NCI-H1694 treated with DMSO at 0.1 percent for 48 hours (cell line): ENCODE data around the gene TREML2.
"Not testable (repeated sequence)": the region's sequence is repeated elsewhere in the genome, so short reads cannot be mapped to it uniquely, and the experiment has no call there.

Experiments
- DNase-seq: peaks from one replicate; lab custom pipeline; 2025; lab: John Stamatoyannopoulos, UW

TREML2 gene

GRCh38 chr6:41208439-41209106, 7.6 kb upstream of the TREML2 start:
- no peak for DNase-seq

GRCh38 chr6:41204156-41204555, 3.2 kb upstream of the TREML2 start:
- DNase-seq = no peak

DNA sequence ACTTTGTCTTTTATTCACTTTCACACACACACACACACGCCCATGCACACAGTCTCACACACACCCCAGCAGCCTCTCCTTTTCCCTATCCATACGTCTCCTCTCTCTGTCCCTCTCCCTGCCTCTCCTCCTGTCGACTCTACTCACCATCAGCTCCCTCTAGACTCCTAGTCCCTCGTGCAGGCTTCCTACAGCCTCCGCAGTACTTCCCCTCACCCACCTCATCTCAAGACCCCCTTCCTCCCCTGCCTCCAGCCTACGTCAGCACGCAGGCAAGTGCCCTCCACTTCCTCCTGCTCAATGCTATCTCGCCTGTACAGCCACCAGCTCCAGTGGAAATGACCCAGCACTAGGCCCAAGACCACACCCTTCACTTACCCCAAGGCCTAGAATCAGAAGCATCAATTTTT, 820 bp upstream of the TREML2 start:
- no peak for DNase-seq

DNA sequence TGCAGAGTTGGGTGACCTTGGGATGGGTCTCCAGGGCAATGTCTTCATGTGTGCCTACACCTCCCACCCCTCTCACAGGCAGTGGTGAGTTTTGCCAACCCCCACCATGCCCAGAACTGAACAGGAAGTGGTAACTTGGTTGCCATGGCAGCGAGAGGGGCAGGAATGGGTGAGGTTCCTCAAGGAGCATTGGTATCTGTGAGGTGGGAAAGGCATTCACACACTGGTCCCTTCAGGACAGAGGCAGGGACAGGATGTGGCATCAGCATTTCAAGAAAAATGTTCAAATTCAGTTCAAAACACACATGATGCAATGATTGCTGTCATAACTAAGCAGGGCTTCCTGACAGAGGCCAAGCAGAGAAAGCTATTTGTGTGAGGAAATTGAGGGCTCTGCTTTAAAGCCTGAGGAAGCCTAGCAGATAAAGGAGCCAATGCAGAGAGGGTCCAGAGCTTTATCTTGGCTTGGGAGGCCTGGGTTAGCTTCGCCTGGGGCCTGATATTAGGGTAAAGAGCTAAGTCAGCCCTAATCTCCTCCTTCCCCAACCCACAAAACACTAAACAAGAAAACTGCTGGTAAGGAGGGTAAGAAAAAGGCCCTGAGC, 551 bp downstream of the TREML2 start:
- peak; percentile 1 for DNase-seq

DNA sequence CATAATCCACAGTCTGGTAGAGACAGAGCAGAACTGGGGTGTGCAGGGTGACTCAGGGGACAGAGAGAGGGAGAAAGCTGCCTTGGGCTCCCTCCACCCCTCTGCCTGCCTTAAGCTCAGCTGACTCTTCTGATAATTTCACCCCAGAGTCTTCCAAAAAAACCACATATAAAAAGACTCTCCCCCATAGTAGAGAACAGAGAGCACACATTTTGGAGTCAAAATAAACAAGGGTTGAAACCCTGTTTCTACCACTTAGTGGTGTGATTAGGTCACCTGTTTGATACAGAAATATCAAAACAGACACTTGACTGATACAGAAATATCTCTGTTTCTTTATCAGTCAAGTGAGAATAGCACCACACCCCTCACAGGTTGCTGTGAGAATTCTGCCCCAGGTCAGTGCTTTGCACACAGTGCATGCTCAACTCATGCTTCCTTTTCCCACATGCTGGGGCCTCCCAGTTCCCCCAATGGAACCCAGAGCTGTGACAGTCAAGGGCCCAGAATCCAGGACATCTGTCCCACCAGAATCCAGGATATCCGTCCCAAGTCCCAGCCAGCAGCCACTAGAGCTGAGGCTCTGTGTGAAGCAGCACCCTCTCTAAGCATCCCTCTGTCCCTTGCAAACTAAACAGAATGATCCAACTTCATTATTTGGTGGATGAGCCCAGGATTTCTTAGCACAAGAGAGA, 1.2 kb downstream of the TREML2 start:
- DNase-seq = no peak

- DNase-seq = no peak
Measured at GRCh38 chr6:41197234-41197633, 3.7 kb downstream of the TREML2 start.

GRCh38 chr6:41194386-41194785, 6.6 kb downstream of the TREML2 start:
- DNase-seq = no peak

DNA sequence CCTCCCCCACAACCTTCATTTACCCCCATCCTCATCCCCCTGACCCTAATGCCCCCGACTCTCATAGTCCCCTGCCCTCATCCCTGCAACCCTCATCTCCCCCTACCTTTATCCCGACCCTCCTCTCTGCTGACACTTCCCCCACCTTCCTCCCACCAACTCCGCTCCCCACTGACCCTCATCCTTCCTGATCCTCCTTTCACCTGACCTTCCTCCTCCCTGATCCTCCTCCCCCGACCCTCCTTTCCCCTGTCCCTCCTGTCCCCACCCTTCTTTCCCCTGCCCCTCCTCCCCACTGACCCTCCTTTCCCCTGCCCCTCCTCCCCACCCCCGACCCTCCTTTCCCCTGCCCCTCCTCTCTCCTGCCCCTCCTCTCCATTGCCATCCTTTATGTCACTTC, 7.1 kb downstream of the TREML2 start:
- no peak for DNase-seq

DNA sequence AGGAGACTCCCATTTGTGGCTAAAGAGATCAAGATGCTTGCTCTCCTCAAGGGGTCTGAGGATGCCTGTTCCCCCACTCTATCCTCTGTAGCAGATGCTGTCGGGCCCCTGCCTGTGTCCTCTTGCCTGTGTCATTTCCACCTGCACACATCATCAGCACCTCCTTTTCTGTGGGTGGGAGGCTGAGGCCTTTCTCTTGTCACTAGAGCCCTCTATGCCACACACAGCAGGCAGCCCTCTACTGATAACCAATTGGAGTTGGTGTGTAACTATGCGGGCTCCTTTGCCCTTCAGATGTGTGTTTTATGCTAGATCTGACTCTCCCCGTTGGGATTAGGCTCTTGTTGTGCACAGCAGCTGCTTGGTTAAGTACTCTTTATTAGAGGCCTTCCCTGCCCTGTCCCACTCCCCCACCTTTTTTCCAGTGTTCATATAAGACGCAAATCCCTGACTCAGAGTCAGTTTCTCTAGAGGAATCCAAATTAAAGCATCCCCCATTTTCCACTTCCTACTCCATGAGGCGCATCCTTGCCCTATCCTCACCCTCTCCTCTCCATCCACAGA, 7.7 kb downstream of the TREML2 start:
- no peak for DNase-seq

GRCh38 chr6:41191569-41191968, 9.4 kb downstream of the TREML2 start:
- no peak for DNase-seq

DNA sequence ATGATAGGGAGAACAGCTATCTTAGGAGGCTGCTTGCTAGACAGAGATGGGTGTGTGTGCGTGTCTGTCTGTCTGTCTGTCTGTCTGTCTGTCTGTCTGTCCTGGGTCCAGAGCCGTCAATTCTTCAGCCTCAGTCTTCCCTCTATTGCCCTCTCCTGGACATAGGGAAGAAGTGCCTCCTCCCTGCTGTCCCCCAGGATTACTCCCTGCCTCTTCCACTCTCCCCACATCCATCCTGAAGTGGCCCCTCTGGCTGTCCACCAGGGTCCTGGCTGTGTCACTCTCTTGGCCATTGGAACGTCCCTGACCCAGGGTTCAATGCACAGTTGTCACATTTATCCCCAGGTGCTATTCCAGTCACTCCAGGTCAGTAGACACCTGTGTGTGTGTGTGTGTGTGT, 10.2 kb downstream of the TREML2 start:
- no peak for DNase-seq

DNA sequence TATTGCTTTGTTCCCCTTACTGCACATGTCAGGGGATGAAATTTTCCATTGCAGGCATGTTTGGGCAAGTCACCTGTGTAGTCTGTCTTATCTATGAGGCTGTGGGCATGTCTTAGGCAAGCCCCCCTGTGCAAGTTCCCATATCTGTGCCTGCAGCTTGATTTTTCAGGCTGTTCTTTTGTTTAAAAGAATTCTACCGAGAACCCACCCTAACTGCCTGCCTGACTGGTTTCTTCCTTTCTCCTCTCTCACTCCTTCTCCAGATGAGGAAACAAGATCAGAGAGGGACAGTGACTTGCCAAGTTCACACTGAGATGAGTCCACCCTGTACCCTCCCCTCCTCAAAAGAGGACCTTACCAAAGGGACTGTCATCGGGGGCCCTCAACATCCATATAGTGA, 11.0 kb downstream of the TREML2 start:
- no peak for DNase-seq

- DNase-seq = not testable (repeated sequence)
Measured at GRCh38 chr6:41189046-41189445, 11.9 kb downstream of the TREML2 start.

DNA sequence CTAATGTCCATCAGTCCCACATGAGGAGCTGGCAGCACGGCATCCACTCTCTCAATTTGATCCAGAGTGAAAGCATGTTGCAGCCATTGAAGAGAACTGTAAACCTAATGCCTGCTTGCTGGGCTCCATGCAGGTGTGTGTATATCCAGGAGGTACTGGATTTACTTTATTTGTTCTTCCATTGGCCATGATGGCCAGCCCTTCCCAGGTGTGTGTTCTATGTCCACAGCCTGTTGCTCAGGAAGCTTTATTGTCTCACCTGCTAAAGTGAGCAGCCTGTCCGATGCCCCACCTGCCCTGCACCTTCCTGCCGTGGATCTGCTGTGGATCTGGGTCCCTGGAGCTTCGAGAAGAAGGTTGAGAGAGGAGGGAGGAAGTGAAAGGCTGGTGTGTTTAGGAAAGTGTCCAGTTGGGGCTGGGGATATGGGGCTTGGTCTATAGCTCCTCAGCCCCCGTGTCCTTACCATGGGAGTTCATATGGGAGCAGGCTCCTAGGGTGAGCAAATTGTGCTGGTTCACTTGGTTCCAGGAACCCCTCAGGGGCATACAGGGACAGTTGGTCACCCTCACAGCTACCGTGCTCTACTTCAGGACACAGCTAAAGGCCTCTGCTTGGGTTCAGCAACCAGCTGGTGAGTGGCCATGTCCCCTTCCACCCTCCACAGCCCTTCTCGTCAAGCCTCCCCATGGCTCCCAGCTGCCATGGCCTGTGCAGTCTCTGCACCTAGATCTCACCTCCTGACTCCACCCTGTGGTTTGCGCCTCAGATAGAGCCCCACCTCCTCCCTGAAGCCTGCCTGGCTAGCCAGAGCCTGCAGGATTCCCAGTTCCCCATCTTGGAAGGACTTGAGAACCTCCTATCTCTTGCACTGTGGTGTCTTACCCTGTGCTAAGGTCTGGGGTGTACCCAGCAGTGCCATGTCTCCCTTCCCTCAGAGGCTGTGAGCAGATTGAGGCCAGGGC, 12.7 kb downstream of the TREML2 start:
- DNase-seq = no peak

- DNase-seq = no peak
Measured at GRCh38 chr6:41186031-41186562, 14.9 kb downstream of the TREML2 start.

GRCh38 chr6:41184761-41185160, 16.2 kb downstream of the TREML2 start:
- DNase-seq = no peak

DNA sequence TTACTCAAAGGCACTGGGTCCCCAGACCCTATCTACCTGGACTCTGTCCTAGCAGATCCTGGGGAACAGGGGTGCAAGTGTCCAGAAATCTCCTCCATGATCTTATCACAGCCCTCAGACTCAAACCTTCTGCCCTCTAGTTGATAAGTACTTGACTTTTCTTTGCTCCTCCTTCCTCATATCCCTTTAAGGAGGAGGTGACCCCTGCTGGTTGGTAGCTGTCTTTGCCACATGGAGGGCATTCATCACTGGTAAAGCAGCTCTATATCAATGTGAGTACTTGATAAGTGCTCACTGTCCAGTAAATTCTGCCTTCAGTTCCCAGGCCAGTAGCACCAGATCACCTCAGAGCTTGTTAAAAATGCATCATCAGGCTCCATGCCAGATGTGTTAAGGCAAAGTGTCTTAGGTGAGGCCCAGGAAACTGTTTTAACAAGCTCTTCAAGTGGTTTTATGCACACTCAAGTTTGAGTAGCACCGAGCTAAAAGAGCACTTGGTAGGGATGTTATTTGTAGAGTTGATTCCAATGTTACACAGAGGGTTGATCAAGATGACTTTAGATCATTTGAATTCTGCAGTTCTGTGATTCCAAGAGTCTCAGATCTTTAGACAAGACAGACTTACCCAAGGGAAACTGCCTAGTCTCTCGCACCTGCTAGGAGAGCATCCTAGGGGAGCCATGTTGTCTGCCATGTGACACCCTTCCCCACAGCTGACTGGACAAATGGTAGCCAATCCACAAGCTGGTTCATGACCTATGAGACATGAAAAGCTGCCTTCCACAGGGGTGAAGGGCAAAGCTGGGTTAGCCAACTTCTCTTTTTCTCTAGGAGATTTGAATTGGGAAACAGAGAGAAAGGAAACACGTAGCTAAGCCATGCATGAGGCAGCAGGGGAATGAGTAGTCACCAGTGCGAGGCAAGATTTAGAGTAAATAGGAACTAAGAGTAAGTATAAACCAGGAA, 18.6 kb downstream of the TREML2 start:
- DNase-seq = peak; percentile 35

DNA sequence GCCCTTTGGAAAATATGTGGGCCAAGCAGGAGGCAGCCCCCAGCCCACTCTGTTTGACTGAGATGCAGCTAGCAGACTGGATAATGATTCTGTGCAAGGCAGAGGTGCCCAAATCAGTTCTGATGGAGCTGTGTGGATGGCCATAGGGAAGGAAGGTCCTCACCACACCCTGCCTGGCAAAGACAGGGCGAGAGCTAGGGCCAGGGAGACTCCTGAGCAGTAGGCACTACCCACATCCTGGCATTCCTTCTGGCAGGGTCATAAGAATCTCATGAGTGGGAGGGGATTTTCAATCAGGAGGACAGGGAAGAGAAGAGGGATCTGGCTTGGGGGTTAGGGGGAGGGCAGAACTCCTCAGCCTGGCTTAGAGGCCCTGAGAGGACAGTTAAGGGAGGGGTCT, 19.4 kb downstream of the TREML2 start:
- no peak for DNase-seq

- no peak for DNase-seq
Measured at GRCh38 chr6:41179163-41179562, 21.8 kb downstream of the TREML2 start.

GRCh38 chr6:41177695-41178094, 23.3 kb downstream of the TREML2 start:
- DNase-seq = no peak

DNA sequence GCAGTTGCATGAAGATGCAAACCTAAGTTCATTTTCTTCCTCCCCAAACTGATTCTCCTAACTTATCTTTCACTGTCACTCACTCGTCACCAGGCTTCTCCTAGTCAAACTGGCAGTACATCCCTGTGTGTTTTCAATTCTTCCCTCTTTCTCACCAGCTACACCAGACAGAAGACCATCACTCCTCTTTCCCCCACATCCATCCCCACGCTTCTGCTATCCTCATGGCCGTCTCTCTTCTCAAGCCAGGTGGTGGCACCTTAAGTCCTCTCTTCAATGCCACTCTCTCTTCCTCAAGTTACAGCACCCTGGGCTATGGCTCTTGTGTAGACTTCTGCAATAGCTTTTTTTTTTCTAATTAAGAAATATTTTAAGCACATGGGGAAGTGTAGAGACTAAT, 23.7 kb downstream of the TREML2 start:
- DNase-seq = no peak
